ENCODE data around the gene ARHGAP27. TPM values are rescaled to one million over a fixed set of nuclear protein-coding genes. Genes with fewer than 3 reads are reported as not detected.
A peak's percentile ranks its signal among the peaks of the same experiment; 100 is the strongest.

Gene ARHGAP27
- total and polyA plus RNA-seq, 2 of the 13 experiments (the other 11 are each of a cell fraction or from before 2014, with no cell fraction given): 15.5 to 18.9 TPM

DNA sequence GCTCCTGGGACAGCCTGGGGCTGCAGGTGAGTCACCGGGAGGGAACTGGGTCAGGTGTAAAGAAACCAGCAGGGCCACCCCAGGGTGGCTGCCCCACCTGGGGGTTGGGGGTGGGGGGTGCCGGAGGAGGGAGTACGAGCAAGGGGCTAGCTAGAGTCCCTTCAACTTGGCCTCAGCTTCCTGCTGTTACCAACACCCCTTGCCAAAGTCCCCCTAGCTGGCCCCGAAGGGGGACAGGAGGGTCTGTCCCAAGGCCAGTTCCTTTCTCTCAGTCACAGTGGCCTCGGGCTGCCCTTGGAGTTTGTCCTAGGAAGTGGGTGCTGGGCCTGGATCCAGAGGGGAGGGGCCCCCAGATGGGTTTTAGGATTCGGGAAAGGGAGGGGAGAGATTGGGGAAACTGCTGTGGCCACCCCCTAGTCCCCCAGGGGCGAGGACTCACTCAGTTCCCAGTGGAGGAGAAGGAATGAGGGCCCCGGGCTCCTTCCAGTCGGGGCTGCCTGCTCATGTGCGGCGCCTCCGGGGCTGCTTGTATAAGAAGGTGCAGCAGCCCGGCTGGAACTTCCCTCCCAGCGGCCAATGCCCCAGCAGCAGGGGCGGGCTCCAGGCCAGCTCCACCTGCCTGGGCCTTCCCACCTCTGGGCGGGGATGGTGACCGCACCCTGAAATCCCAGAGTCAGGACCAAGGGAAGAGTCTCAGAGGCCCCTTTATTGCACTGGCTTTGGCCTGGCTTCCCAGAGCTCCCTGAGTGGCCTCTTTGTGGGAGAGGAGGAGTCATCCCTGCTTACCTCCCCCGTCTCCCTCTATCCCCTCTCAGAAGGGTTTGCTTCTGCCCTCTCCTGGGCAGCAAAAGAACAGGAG is 7.3 kb downstream of the ARHGAP27 start (continued):
- TF ChIP-seq, protein P1, sequence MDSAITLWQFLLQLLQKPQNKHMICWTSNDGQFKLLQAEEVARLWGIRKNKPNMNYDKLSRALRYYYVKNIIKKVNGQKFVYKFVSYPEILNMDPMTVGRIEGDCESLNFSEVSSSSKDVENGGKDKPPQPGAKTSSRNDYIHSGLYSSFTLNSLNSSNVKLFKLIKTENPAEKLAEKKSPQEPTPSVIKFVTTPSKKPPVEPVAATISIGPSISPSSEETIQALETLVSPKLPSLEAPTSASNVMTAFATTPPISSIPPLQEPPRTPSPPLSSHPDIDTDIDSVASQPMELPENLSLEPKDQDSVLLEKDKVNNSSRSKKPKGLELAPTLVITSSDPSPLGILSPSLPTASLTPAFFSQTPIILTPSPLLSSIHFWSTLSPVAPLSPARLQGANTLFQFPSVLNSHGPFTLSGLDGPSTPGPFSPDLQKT (CRISPR knock-in tag; IDR thresholded peaks at IDR 0.05; ENCODE audit: borderline replicate concordance): no peak
- TF ChIP-seq HOXA3 (CRISPR knock-in tag; IDR thresholded peaks at IDR 0.05): no peak; the same call in none of the 2 replicates
- no peak for TF ChIP-seq SCMH1 (CRISPR knock-in tag; IDR thresholded peaks at IDR 0.05; ENCODE audit: borderline replicate concordance)
- TF ChIP-seq, protein P2, sequence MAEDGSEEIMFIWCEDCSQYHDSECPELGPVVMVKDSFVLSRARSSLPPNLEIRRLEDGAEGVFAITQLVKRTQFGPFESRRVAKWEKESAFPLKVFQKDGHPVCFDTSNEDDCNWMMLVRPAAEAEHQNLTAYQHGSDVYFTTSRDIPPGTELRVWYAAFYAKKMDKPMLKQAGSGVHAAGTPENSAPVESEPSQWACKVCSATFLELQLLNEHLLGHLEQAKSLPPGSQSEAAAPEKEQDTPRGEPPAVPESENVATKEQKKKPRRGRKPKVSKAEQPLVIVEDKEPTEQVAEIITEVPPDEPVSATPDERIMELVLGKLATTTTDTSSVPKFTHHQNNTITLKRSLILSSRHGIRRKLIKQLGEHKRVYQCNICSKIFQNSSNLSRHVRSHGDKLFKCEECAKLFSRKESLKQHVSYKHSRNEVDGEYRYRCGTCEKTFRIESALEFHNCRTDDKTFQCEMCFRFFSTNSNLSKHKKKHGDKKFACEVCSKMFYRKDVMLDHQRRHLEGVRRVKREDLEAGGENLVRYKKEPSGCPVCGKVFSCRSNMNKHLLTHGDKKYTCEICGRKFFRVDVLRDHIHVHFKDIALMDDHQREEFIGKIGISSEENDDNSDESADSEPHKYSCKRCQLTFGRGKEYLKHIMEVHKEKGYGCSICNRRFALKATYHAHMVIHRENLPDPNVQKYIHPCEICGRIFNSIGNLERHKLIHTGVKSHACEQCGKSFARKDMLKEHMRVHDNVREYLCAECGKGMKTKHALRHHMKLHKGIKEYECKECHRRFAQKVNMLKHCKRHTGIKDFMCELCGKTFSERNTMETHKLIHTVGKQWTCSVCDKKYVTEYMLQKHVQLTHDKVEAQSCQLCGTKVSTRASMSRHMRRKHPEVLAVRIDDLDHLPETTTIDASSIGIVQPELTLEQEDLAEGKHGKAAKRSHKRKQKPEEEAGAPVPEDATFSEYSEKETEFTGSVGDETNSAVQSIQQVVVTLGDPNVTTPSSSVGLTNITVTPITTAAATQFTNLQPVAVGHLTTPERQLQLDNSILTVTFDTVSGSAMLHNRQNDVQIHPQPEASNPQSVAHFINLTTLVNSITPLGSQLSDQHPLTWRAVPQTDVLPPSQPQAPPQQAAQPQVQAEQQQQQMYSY (CRISPR knock-in tag; IDR thresholded peaks at IDR 0.05): no peak
- no peak for TF ChIP-seq NFE2L2 (IDR thresholded peaks at IDR 0.05; ENCODE audit: low read length)
- TF ChIP-seq ZNF614 (CRISPR knock-in tag; IDR thresholded peaks at IDR 0.05; ENCODE audit: borderline replicate concordance): peak; percentile 82; the same call in 1 of the 2 replicates
- peak; percentile 70 for TF ChIP-seq ZNF792 (CRISPR knock-in tag; IDR thresholded peaks at IDR 0.05)
- no peak for TF ChIP-seq ZNF878 (CRISPR knock-in tag; IDR thresholded peaks at IDR 0.05)
- no peak for TF ChIP-seq SALL2 (CRISPR knock-in tag; IDR thresholded peaks at IDR 0.05)
- TF ChIP-seq ARNT2 (CRISPR knock-in tag; IDR thresholded peaks at IDR 0.05; ENCODE audit: low read depth): no peak
- peak; percentile 88 for TF ChIP-seq PHF21A (CRISPR knock-in tag; IDR thresholded peaks at IDR 0.05)
- TF ChIP-seq, protein P3, sequence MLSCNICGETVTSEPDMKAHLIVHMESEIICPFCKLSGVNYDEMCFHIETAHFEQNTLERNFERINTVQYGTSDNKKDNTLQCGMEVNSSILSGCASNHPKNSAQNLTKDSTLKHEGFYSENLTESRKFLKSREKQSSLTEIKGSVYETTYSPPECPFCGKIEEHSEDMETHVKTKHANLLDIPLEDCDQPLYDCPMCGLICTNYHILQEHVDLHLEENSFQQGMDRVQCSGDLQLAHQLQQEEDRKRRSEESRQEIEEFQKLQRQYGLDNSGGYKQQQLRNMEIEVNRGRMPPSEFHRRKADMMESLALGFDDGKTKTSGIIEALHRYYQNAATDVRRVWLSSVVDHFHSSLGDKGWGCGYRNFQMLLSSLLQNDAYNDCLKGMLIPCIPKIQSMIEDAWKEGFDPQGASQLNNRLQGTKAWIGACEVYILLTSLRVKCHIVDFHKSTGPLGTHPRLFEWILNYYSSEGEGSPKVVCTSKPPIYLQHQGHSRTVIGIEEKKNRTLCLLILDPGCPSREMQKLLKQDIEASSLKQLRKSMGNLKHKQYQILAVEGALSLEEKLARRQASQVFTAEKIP (CRISPR knock-in tag; IDR thresholded peaks at IDR 0.05; ENCODE audit: borderline replicate concordance): no peak
- TF ChIP-seq HOXD1 (CRISPR knock-in tag; IDR thresholded peaks at IDR 0.05): no peak
- no peak for TF ChIP-seq ZNF251 (CRISPR knock-in tag; IDR thresholded peaks at IDR 0.05)
- peak; percentile 74 for TF ChIP-seq ELF3 (CRISPR knock-in tag; IDR thresholded peaks at IDR 0.05)
- no peak; the same call in none of the 2 replicates for TF ChIP-seq RARA (CRISPR knock-in tag; IDR thresholded peaks at IDR 0.05)
- TF ChIP-seq ZNF564 (CRISPR knock-in tag; IDR thresholded peaks at IDR 0.05): no peak
- TF ChIP-seq ESRRA (CRISPR knock-in tag; IDR thresholded peaks at IDR 0.05; ENCODE audit: low read depth): peak; percentile 74
- 0 out of 2 replicates have a peak, but pooled peaks have one; percentile 83 for TF ChIP-seq ZNF552 (CRISPR knock-in tag; IDR thresholded peaks at IDR 0.05; ENCODE audit: borderline replicate concordance)
- TF ChIP-seq, protein P4, sequence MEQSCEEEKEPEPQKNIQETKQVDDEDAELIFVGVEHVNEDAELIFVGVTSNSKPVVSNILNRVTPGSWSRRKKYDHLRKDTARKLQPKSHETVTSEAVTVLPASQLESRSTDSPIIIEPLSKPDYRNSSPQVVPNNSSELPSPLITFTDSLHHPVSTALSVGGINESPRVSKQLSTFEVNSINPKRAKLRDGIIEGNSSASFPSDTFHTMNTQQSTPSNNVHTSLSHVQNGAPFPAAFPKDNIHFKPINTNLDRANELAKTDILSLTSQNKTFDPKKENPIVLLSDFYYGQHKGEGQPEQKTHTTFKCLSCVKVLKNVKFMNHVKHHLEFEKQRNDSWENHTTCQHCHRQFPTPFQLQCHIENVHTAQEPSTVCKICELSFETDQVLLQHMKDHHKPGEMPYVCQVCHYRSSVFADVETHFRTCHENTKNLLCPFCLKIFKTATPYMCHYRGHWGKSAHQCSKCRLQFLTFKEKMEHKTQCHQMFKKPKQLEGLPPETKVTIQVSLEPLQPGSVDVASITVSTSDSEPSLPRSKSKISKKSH (CRISPR knock-in tag; IDR thresholded peaks at IDR 0.05; ENCODE audit: borderline replicate concordance): peak; percentile 68; the same call in 1 of the 2 replicates
- TF ChIP-seq FOXM1 (CRISPR knock-in tag; IDR thresholded peaks at IDR 0.05): no peak
- no peak for TF ChIP-seq SNAI1 (CRISPR knock-in tag; IDR thresholded peaks at IDR 0.05; ENCODE audit: borderline replicate concordance)

Data from HepG2 (cell line).